Fibroblast of lung (primary cell): ENCODE measurements around the gene CNN2. TPM values are rescaled to one million over a fixed set of nuclear protein-coding genes. Genes with fewer than 3 reads are reported as not detected.

Experiments used
- DNase-seq, 2 donors: peaks; one replicate each; pipeline versions ENCODE4 v3.0.0 to v3.0.0-alpha.2; 2010; ENCODE audit warnings: low read depth in 2 of 2
- H2AFZ ChIP-seq: 2 replicates; pipeline ENCODE4 v1.5.1; 2012; ENCODE audit warnings: low read length, control low read depth, inconsistent platforms
- H3K27ac ChIP-seq: 2 replicates; pipeline ENCODE4 v1.5.1; 2011; ENCODE audit warnings: low read length, control low read depth; ENCODE audit not compliant: insufficient read depth
- H3K27me3 ChIP-seq: 2 replicates; pipeline ENCODE4 v1.5.1; 2011; ENCODE audit warnings: mild to moderate bottlenecking, low read length; ENCODE audit not compliant: control insufficient read depth, insufficient read depth
- H3K36me3 ChIP-seq: 2 replicates; pipeline ENCODE4 v1.5.1; 2011; ENCODE audit warnings: low read length; ENCODE audit not compliant: control insufficient read depth, insufficient read depth
- H3K4me1 ChIP-seq: 2 replicates; pipeline ENCODE4 v1.5.1; 2011; ENCODE audit warnings: low read length; ENCODE audit not compliant: control insufficient read depth, insufficient read depth; ENCODE audit errors: extremely low read depth
- H3K4me2 ChIP-seq: 2 replicates; pipeline ENCODE4 v1.5.1; 2011; ENCODE audit warnings: low read length, control low read depth; ENCODE audit not compliant: insufficient read depth; ENCODE audit errors: extremely low read depth
- H3K4me3 ChIP-seq, 4 experiments: fragments of 200-600 bp in 1 of 4; sonication (generic) in 1 of 4; replicated peaks in 1 of 4; 2 replicates each; pipeline ENCODE4 v1.5.1; 2011 to 2016; ENCODE audit warnings: low read length in 4 of 4, low read depth in 3 of 4, mild to moderate bottlenecking in 3 of 4, control low read depth in 2 of 4, inconsistent platforms in 1 of 4, mixed read lengths in 1 of 4; ENCODE audit not compliant: insufficient read depth in 1 of 4; ENCODE audit errors: control extremely low read depth in 1 of 4
- H3K79me2 ChIP-seq: 2 replicates; pipeline ENCODE4 v1.5.1; 2012; ENCODE audit warnings: mild to moderate bottlenecking, low read length, inconsistent platforms; ENCODE audit not compliant: control insufficient read depth, insufficient read depth
- H3K9ac ChIP-seq: 2 replicates; pipeline ENCODE4 v1.5.1; 2011; ENCODE audit warnings: mild to moderate bottlenecking, low read length, control low read depth; ENCODE audit not compliant: insufficient read depth
- H3K9me3 ChIP-seq: 2 replicates; pipeline ENCODE4 v1.5.1; 2012; ENCODE audit warnings: low read depth, low read length; ENCODE audit not compliant: control insufficient read depth, insufficient read depth
- H4K20me1 ChIP-seq: 2 replicates; pipeline ENCODE4 v1.5.1; 2011; ENCODE audit warnings: low read length; ENCODE audit not compliant: control insufficient read depth, insufficient read depth; ENCODE audit errors: extremely low read depth
- CTCF ChIP-seq, 2 donors: IDR thresholded peaks in 1 of 2; conservative IDR thresholded peaks in 1 of 2; 1 replicate in 1 of 2; 2 replicates in 1 of 2; pipeline ENCODE4 v1.5.1; 2011 to 2012; ENCODE audit warnings: low read length in 2 of 2, control low read depth in 1 of 2, inconsistent platforms in 1 of 2, low read depth in 1 of 2, mild to moderate bottlenecking in 1 of 2
- EZH2 ChIP-seq: IDR thresholded peaks from 2 replicates; pipeline ENCODE4 v1.5.1; 2012; ENCODE audit warnings: low read length, control low read depth, mild to moderate bottlenecking; ENCODE audit errors: missing control alignments
- polyA plus RNA-seq, 2 donors: library from polyadenylated mRNA; depleted of rRNA in 1 of 2; stranded (reverse) in 1 of 2; unstranded in 1 of 2; fragments of >200 nt; gene quantifications; 2 replicates each; pipeline ENCODE4 v1.2.1, GENCODE V29; 2011 to 2012; ENCODE audit warnings: missing spikeins in 1 of 2
- total RNA-seq: library from RNA; depleted of rRNA; stranded (reverse); fragments of >200 nt; gene quantifications from 2 replicates; pipeline ENCODE4 v1.2.1, GENCODE V29; 2014

The CNN2 gene
- total and polyA plus RNA-seq, 2 donors (not counting 1 experiment from before 2014, with no cell fraction given): 194 to 473 TPM

- no peaks in the 10 kb centered on the region for H3K27me3 ChIP-seq
- no peak overlapping the region for H3K4me3 ChIP-seq
- no peaks in the 10 kb centered on the region for H4K20me1 ChIP-seq
- peaks cover 24% of the 10 kb centered on the region for H3K36me3 ChIP-seq
- peaks cover 44% of the 10 kb centered on the region for H3K79me2 ChIP-seq
- no peak for DNase-seq
- H3K9ac ChIP-seq: no peak overlapping the region
- TF ChIP-seq EZH2: no peak
- TF ChIP-seq CTCF (conservative IDR thresholded peaks at IDR 0.05 in 1 of 2, IDR thresholded peaks at IDR 0.05 in 1 of 2; ENCODE audit: low read depth in 1 of 2, low read length in 2 of 2): no peak
- H3K4me2 ChIP-seq: no peak overlapping the region
- H2AFZ ChIP-seq: no peak overlapping the region
- peaks cover 20% of the 10 kb centered on the region for H3K4me1 ChIP-seq
- no peak overlapping the region for H3K27ac ChIP-seq
- no peaks in the 10 kb centered on the region for H3K9me3 ChIP-seq
These were observed 14.5 kb upstream of the CNN2 start for GRCh38 chr19:1011831-1012333.

- no peak overlapping the region for H3K4me3 ChIP-seq
- H4K20me1 ChIP-seq: peaks cover 1% of the 10 kb centered on the region
- no peak for DNase-seq
- H2AFZ ChIP-seq: no peak overlapping the region
- H3K9ac ChIP-seq: no peak overlapping the region
- H3K4me1 ChIP-seq: peaks cover 25% of the 10 kb centered on the region
- H3K27ac ChIP-seq: no peak overlapping the region
- no peak overlapping the region for H3K4me2 ChIP-seq
- no peaks in the 10 kb centered on the region for H3K27me3 ChIP-seq
- TF ChIP-seq CTCF (conservative IDR thresholded peaks at IDR 0.05 in 1 of 2, IDR thresholded peaks at IDR 0.05 in 1 of 2; ENCODE audit: low read depth in 1 of 2, low read length in 2 of 2): no peak
- no peak for TF ChIP-seq EZH2
- H3K9me3 ChIP-seq: no peaks in the 10 kb centered on the region
- H3K79me2 ChIP-seq: peaks cover 49% of the 10 kb centered on the region
- H3K36me3 ChIP-seq: peaks cover 22% of the 10 kb centered on the region
These were observed 14.1 kb upstream of the CNN2 start for GRCh38 chr19:1012334-1012733.

- no peaks in the 10 kb centered on the region for H3K27me3 ChIP-seq
- peaks cover 26% of the 10 kb centered on the region for H3K36me3 ChIP-seq
- no peak overlapping the region for H3K9ac ChIP-seq
- DNase-seq: no peak
- H3K4me3 ChIP-seq: no peak overlapping the region
- no peak overlapping the region for H3K27ac ChIP-seq
- H4K20me1 ChIP-seq: peaks cover 1% of the 10 kb centered on the region
- peaks cover 58% of the 10 kb centered on the region for H3K79me2 ChIP-seq
- no peak overlapping the region for H3K4me2 ChIP-seq
- no peaks in the 10 kb centered on the region for H3K9me3 ChIP-seq
- H3K4me1 ChIP-seq: peaks cover 34% of the 10 kb centered on the region
- no peak overlapping the region for H2AFZ ChIP-seq
- TF ChIP-seq EZH2 (no peak), CTCF (conservative IDR thresholded peaks at IDR 0.05 in 1 of 2, IDR thresholded peaks at IDR 0.05 in 1 of 2; ENCODE audit: low read depth in 1 of 2, low read length in 2 of 2) (no peak)
These were observed 13.2 kb upstream of the CNN2 start for GRCh38 chr19:1013218-1013617.
